Upper lobe of left lung (tissue), 6 donors: Measurements from ENCODE around the gene ASCC3. TPM values are rescaled to one million over a fixed set of nuclear protein-coding genes. Genes with fewer than 3 reads are reported as not detected.

Experiments used
- ATAC-seq, 2 donors: fragments of 200-7000 bp; cut with Tn5 transposase; one replicate each; pipeline ENCODE4 v1.9.1; 2022; ENCODE audit warnings: mild to moderate bottlenecking in 2 of 2, moderate library complexity in 2 of 2; ENCODE audit not compliant: low FRiP score in 2 of 2
- DNase-seq, 2 donors: peaks; one replicate each; pipeline ENCODE4 v3.0.0-alpha.2; 2019 to 2020
- H3K27ac ChIP-seq, 4 donors: fragments of 200-600 bp; sonication (generic); one replicate each; pipeline ENCODE4 v1.5.1; 2016 to 2019
- H3K27me3 ChIP-seq, 4 donors: fragments of 200-600 bp; sonication (generic); one replicate each; pipeline ENCODE4 v1.5.1; 2017 to 2019
- H3K36me3 ChIP-seq, 4 donors: fragments of 200-600 bp; sonication (generic); one replicate each; pipeline ENCODE4 v1.5.1; 2016 to 2019
- H3K4me1 ChIP-seq, 4 donors: fragments of 200-600 bp; sonication (generic); one replicate each; pipeline ENCODE4 v1.5.1; 2018 to 2019
- H3K4me3 ChIP-seq, 4 donors: fragments of 200-600 bp; sonication (generic); one replicate each; pipeline ENCODE4 v1.5.1; 2017 to 2019; ENCODE audit warnings: mild to moderate bottlenecking in 2 of 4, moderate library complexity in 1 of 4
- H3K9me3 ChIP-seq, 4 donors: fragments of 200-600 bp; sonication (generic); one replicate each; pipeline ENCODE4 v1.5.1; 2018 to 2019
- EP300 ChIP-seq, 4 donors: sonication (generic); formaldehyde crosslinking; IDR thresholded peaks; one replicate each; pipeline ENCODE4 v1.5.1; 2017; ENCODE audit warnings: antibody characterized with exemption in 4 of 4, control low read depth in 2 of 4
- POLR2A ChIP-seq, 4 donors: fragments of 450-650 bp; IDR thresholded peaks; one replicate each; pipeline ENCODE4 v1.5.1; 2016 to 2017; ENCODE audit warnings: antibody characterized with exemption in 4 of 4, mild to moderate bottlenecking in 2 of 4
- POLR2AphosphoS5 ChIP-seq, 2 donors: sonication (generic); formaldehyde crosslinking; IDR thresholded peaks; one replicate each; pipeline ENCODE4 v1.5.1; 2017; ENCODE audit warnings: antibody characterized with exemption in 2 of 2
- WGBS, 2 donors: methylation state at CpG; one replicate each; pipeline ENCODE4 v1.1.5; 2017 to 2018; 5-methylcytosine and 5-hydroxymethylcytosine counted together
- total RNA-seq, 6 donors: library from RNA; depleted of rRNA in 4 of 6; stranded (reverse); fragments of >200 nt in 4 of 6; gene quantifications; one replicate each; pipeline versions ENCODE4 v1.1.0 to v1.2.1, GENCODE V29; 2016 to 2021
- TF ChIP-seq, protein P1 (sequence below), 6 experiments: fragments of 450-650 bp in 4 of 6; fragments of 200-600 bp in 2 of 6; sonication (generic) in 2 of 6; IDR thresholded peaks; one replicate each; pipeline ENCODE4 v1.5.1; 2016 to 2019; ENCODE audit warnings: antibody characterized with exemption in 6 of 6
- donor health status: DM: no; HTN: no; CAD: no; lungs with moderate emphysema.
- donor health status: DM: no; HTN: yes; CAD: no; lungs with severe emphysema.

The ASCC3 gene
- total RNA-seq, 6 donors from 2014 or later = 18.4 to 52.2 (median 33.9) TPM

DNA sequence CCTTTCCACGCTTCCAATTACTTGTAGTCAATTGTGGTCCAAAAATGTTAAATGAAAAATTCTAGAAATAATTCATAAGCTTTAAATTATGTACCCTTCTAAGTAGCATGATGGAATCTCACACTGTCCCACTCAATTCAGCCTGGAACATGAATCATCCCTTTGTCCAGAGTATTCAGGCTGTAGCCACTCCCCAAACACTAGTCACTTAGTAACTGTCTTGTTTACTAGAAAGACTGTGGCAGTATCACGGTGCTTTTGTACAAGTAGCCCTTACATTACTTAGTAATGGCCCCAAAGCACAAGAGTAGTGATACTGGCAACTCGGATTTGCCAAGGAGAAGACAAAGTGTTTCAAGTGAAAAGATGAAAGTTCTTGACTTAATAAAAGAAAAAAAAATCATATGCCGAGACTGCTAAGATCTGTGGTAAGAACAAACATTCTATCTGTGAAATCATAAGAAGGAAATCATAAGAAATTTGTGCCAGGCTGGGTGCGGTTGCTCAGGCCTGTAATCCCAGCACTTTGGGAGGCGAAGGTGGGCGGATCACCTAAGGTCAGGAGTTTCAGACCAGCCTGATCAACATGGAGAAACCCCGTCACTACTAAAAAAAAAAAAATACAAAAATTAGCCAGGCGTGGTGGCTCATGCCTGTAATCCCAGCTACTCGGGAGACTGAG is 247.9 kb downstream of the ASCC3 start:
- H3K27ac ChIP-seq = no peak overlapping the region
- H3K27me3 ChIP-seq = no peaks in the 10 kb centered on the region
- peak in 1 of 2 donors; percentile 91 for ATAC-seq
- TF ChIP-seq, protein P1, sequence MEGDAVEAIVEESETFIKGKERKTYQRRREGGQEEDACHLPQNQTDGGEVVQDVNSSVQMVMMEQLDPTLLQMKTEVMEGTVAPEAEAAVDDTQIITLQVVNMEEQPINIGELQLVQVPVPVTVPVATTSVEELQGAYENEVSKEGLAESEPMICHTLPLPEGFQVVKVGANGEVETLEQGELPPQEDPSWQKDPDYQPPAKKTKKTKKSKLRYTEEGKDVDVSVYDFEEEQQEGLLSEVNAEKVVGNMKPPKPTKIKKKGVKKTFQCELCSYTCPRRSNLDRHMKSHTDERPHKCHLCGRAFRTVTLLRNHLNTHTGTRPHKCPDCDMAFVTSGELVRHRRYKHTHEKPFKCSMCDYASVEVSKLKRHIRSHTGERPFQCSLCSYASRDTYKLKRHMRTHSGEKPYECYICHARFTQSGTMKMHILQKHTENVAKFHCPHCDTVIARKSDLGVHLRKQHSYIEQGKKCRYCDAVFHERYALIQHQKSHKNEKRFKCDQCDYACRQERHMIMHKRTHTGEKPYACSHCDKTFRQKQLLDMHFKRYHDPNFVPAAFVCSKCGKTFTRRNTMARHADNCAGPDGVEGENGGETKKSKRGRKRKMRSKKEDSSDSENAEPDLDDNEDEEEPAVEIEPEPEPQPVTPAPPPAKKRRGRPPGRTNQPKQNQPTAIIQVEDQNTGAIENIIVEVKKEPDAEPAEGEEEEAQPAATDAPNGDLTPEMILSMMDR (IDR thresholded peaks at IDR 0.05) = no peak
- no peak for TF ChIP-seq POLR2AphosphoS5 (IDR thresholded peaks at IDR 0.05)
- H3K4me1 ChIP-seq = no peaks in the 10 kb centered on the region
- no peak for DNase-seq
- H3K9me3 ChIP-seq = no peaks in the 10 kb centered on the region
- peaks cover 0 to 17% (median 5%) of the 10 kb centered on the region in 4 donors for H3K36me3 ChIP-seq
- WGBS, 2 donors = 86 to 87% methylated on average over 10 of the region's 10 CpGs
- H3K4me3 ChIP-seq = no peak overlapping the region

GRCh38 chr6:100630536-100630935 is 250.6 kb downstream of the ASCC3 start:
- Histone ChIP-seq H3K4me1 (no peaks in the 10 kb centered on the region), H3K27ac (no peak overlapping the region), H3K9me3 (no peaks in the 10 kb centered on the region), H3K4me3 (no peak overlapping the region), H3K27me3 (no peaks in the 10 kb centered on the region), H3K36me3 (peaks cover 0 to 23% (median 3%) of the 10 kb centered on the region in 4 donors)
- TF ChIP-seq POLR2A (IDR thresholded peaks at IDR 0.05) (no peak), POLR2AphosphoS5 (IDR thresholded peaks at IDR 0.05) (no peak), EP300 (IDR thresholded peaks at IDR 0.05) (no peak)
- TF ChIP-seq, protein P1 (IDR thresholded peaks at IDR 0.05) = no peak
- 82 to 89% methylated on average over 2 of the region's 2 CpGs for WGBS, 2 donors
- DNase-seq (no peak), ATAC-seq (no peak)

- Histone ChIP-seq H3K9me3 (no peaks in the 10 kb centered on the region), H3K4me3 (no peak overlapping the region), H3K36me3 (peaks cover 0 to 34% (median 3%) of the 10 kb centered on the region in 4 donors), H3K27ac (no peak overlapping the region), H3K4me1 (no peaks in the 10 kb centered on the region), H3K27me3 (no peaks in the 10 kb centered on the region)
- no peak for ATAC-seq
- 87 to 89% methylated on average over 3 of the region's 3 CpGs for WGBS, 2 donors
- DNase-seq = no peak
- TF ChIP-seq EP300 (IDR thresholded peaks at IDR 0.05) (no peak), POLR2A (IDR thresholded peaks at IDR 0.05) (no peak), POLR2AphosphoS5 (IDR thresholded peaks at IDR 0.05) (no peak)
- TF ChIP-seq, protein P1 (IDR thresholded peaks at IDR 0.05) = no peak
Observed at GRCh38 chr6:100627911-100628758, 253.0 kb downstream of the ASCC3 start.

DNA sequence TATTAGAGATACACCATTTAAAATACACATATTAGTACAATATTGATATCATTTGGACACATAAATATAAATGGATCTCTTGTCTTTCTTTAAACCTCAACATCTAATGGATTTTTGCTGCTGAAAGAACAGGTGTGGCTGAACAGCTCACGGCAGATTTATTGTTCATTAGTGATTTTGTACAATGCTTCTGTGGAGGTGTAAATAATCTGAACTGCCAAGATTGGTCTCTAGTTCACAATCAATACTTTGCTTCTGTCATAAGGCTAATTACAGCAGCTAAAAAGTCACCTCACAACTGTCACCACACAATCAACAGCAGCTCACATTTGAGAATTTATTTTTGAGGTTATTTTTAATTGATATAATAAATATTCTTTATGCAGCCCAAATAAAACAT is 254.4 kb downstream of the ASCC3 start:
- TF ChIP-seq, protein P1 (IDR thresholded peaks at IDR 0.05) = no peak
- TF ChIP-seq POLR2AphosphoS5 (IDR thresholded peaks at IDR 0.05) (no peak), EP300 (IDR thresholded peaks at IDR 0.05) (no peak), POLR2A (IDR thresholded peaks at IDR 0.05) (no peak)
- no peak for ATAC-seq
- Histone ChIP-seq H3K4me1 (no peaks in the 10 kb centered on the region), H3K27me3 (no peaks in the 10 kb centered on the region), H3K27ac (no peak overlapping the region), H3K36me3 (peaks cover 0 to 36% (median 3%) of the 10 kb centered on the region in 4 donors), H3K4me3 (no peak overlapping the region), H3K9me3 (no peaks in the 10 kb centered on the region)
- DNase-seq = no peak
- whole genome bisulfite sequencing, 2 donors = 88 to 93% methylated on average over 1 of the region's 1 CpG
